Mucosa of descending colon (tissue), 3 donors: ENCODE results near the gene OR5V1. TPM values are rescaled to one million over a fixed set of nuclear protein-coding genes. Genes with fewer than 3 reads are reported as not detected.
"Not testable (repeated sequence)": the region's sequence is repeated elsewhere in the genome, so short reads cannot be mapped to it uniquely, and the experiment has no call there.

Experiments
- ATAC-seq: fragments of 200-7000 bp; cut with Tn5 transposase; one replicate; pipeline ENCODE4 v1.9.1; 2020; ENCODE audit warnings: mild to moderate bottlenecking, moderate library complexity
- DNase-seq, 3 donors: peaks; one replicate each; pipeline ENCODE4 v3.0.0-alpha.2; 2020
- H3K36me3 ChIP-seq: fragments of 200-600 bp; one replicate; pipeline ENCODE4 v1.8.0; 2021; ENCODE audit warnings: low read depth, mild to moderate bottlenecking
- H3K4me1 ChIP-seq: fragments of 200-600 bp; one replicate; pipeline ENCODE4 v1.8.0; 2021; ENCODE audit warnings: low read depth, mild to moderate bottlenecking
- H3K4me3 ChIP-seq: fragments of 200-600 bp; one replicate; pipeline ENCODE4 v1.8.0; 2021; ENCODE audit warnings: mild to moderate bottlenecking
- H3K9me3 ChIP-seq: fragments of 200-600 bp; one replicate; pipeline ENCODE4 v1.8.0; 2021; ENCODE audit warnings: mild to moderate bottlenecking
- CTCF ChIP-seq: fragments of 200-600 bp; IDR thresholded peaks from one replicate; pipeline ENCODE4 v1.8.0; 2022; ENCODE audit warnings: antibody characterized with exemption, mild to moderate bottlenecking
- intact Hi-C, 2 donors: fragments of 100-400 bp; cut with DNase I in 1 of 2; cut with micrococcal nuclease in 1 of 2; formaldehyde crosslinking; loops; one replicate each; pipeline versions ENCODE4 v1.11.0 to v1.11.1; 2022; cut with DNase I, micrococcal nuclease
- total RNA-seq, 3 donors: library from RNA; stranded (reverse); fragmentation: NEBNext Ultra II Directional in 2 of 3; extraction: Animal tissue kit (Norgen Biotek cat#: 25700) in 2 of 3; gene quantifications; one replicate each; pipeline versions ENCODE4 v1.2.1 to v1.2.4, GENCODE V29; 2021 to 2023
- donor health status: DM: no; HTN: no; CAD: no; lungs with moderate emphysema.
- donor health status: DM: no; HTN: no; CAD: no.
- donor health status: DM: no; HTN: yes; CAD: no.

The OR5V1 gene
- total RNA-seq, 3 donors from 2014 or later, result not detected

GRCh38 chr6:29336269-29336668, 32.4 kb downstream of the OR5V1 start:
- no peak for ATAC-seq
- H3K9me3 ChIP-seq, result no peaks in the 10 kb centered on the region
- intact Hi-C loops, result no loop called here

GRCh38 chr6:29332676-29333075, 36.0 kb downstream of the OR5V1 start:
- Histone ChIP-seq H3K36me3 (no peaks in the 10 kb centered on the region), H3K9me3 (no peaks in the 10 kb centered on the region), H3K4me3 (no peak overlapping the region), H3K4me1 (no peaks in the 10 kb centered on the region)
- TF ChIP-seq CTCF, result no peak
- ATAC-seq, result no peak
- intact Hi-C loops, result no loop called here
- DNase-seq, result no peak

More at GRCh38 chr6:29336269-29336668, 32.4 kb downstream of the OR5V1 start:
- no peaks in the 10 kb centered on the region for H3K4me1 ChIP-seq
- TF ChIP-seq CTCF, result no peak
- no peaks in the 10 kb centered on the region for H3K36me3 ChIP-seq
- no peak for DNase-seq
- no peak overlapping the region for H3K4me3 ChIP-seq

- TF ChIP-seq CTCF, result no peak
- intact Hi-C loops, result no loop called here
- Histone ChIP-seq H3K4me3 (no peak overlapping the region), H3K4me1 (no peaks in the 10 kb centered on the region), H3K9me3 (no peaks in the 10 kb centered on the region), H3K36me3 (no peaks in the 10 kb centered on the region)
- ATAC-seq, result no peak
- DNase-seq, result no peak
Observed at GRCh38 chr6:29325777-29326176, 42.9 kb downstream of the OR5V1 start.

GRCh38 chr6:29323332-29323731, 45.3 kb downstream of the OR5V1 start:
- H3K4me1 ChIP-seq, ATAC-seq, H3K36me3 ChIP-seq, intact Hi-C loops, H3K4me3 ChIP-seq, H3K9me3 ChIP-seq, DNase-seq: not testable (repeated sequence)

GRCh38 chr6:29319931-29320330, 48.7 kb downstream of the OR5V1 start:
- ATAC-seq, result no peak
- intact Hi-C loops, result no loop called here
- TF ChIP-seq CTCF, result no peak

More at GRCh38 chr6:29319931-29320330, 48.7 kb downstream of the OR5V1 start:
- Histone ChIP-seq H3K4me3 (no peak overlapping the region), H3K9me3 (no peaks in the 10 kb centered on the region), H3K4me1 (no peaks in the 10 kb centered on the region), H3K36me3 (no peaks in the 10 kb centered on the region)
- no peak for DNase-seq

Other genes with a start within 250 kb of the OR5V1 start
- not detected for gene OR2J2, start 198.0 kb downstream of the OR5V1 start, total RNA-seq
- not detected for gene OR14J1, start 67.2 kb downstream of the OR5V1 start, total RNA-seq
- not detected for gene OR12D3, start 6.4 kb upstream of the OR5V1 start, total RNA-seq
- not detected for gene OR12D2, start 26.8 kb upstream of the OR5V1 start, total RNA-seq
- not detected for gene OR12D1, start 46.1 kb upstream of the OR5V1 start, total RNA-seq
- gene OR10C1, start 70.4 kb upstream of the OR5V1 start, total RNA-seq, result not detected
- not detected for gene OR11A1, start 88.2 kb upstream of the OR5V1 start, total RNA-seq
- gene OR2H1, start 88.3 kb upstream of the OR5V1 start, total RNA-seq, result not detected
- gene MAS1L, start 119.1 kb upstream of the OR5V1 start, total RNA-seq, result 1 to 10 TPM in 1 of 3 donors, not detected in 2; 1.0 TPM
- 10 to 100 TPM in 1 of 3 donors, 1 to 10 TPM in 1, not detected in 1; 4.2 to 11.7 TPM for gene UBD, start 190.9 kb upstream of the OR5V1 start, total RNA-seq
- gene OR2H2, start 216.3 kb upstream of the OR5V1 start, total RNA-seq, result not detected